Measurements from ENCODE around the gene FTCD.

FTCD gene

DNA sequence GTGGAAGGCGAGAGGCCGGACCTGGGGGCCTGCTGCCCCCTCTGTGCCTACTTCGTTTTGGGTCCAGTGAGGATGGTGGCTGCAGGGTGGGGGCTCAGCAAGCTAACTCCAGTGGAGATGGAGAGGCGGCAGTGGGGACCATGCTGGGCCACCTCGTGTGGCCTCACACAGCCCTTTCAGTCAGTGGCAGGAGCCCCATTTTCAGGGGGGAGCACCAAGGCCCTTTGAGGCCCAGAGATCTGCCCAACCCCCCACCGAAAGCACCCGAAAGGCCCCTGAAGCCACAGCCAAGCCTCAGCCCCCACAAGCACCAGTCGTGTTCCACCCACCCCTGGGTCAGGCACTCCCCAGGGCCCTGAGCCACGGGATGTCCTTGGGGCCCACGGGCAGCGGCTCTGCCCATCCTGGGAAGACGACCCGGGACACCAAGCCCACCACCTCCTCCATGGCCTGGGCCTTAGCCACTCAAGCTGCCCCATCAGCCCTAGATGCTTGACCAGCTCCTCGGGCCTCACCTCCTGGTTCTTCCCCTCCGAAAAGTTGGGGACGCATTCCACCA lies 345 bp downstream of the FTCD start:
- TF ChIP-seq FOXP2 (optimal IDR thresholded peaks at IDR 0.05; ENCODE audit: borderline replicate concordance, extremely low read depth, extremely low read length, insufficient read depth) (no peak), SIN3A (IDR thresholded peaks at IDR 0.05; ENCODE audit: borderline replicate concordance, insufficient read depth, low read length) (no peak), POLR2AphosphoS5 (IDR thresholded peaks at IDR 0.05; ENCODE audit: low read depth, low read length) (no peak), TAF1 (IDR thresholded peaks at IDR 0.05; ENCODE audit: borderline replicate concordance, insufficient read depth, low read length) (no peak)
- TF ChIP-seq, protein P1, sequence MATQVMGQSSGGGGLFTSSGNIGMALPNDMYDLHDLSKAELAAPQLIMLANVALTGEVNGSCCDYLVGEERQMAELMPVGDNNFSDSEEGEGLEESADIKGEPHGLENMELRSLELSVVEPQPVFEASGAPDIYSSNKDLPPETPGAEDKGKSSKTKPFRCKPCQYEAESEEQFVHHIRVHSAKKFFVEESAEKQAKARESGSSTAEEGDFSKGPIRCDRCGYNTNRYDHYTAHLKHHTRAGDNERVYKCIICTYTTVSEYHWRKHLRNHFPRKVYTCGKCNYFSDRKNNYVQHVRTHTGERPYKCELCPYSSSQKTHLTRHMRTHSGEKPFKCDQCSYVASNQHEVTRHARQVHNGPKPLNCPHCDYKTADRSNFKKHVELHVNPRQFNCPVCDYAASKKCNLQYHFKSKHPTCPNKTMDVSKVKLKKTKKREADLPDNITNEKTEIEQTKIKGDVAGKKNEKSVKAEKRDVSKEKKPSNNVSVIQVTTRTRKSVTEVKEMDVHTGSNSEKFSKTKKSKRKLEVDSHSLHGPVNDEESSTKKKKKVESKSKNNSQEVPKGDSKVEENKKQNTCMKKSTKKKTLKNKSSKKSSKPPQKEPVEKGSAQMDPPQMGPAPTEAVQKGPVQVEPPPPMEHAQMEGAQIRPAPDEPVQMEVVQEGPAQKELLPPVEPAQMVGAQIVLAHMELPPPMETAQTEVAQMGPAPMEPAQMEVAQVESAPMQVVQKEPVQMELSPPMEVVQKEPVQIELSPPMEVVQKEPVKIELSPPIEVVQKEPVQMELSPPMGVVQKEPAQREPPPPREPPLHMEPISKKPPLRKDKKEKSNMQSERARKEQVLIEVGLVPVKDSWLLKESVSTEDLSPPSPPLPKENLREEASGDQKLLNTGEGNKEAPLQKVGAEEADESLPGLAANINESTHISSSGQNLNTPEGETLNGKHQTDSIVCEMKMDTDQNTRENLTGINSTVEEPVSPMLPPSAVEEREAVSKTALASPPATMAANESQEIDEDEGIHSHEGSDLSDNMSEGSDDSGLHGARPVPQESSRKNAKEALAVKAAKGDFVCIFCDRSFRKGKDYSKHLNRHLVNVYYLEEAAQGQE (IDR thresholded peaks at IDR 0.05; ENCODE audit: insufficient read depth in 1 of 2, low read depth in 2 of 2, low read length in 2 of 2) = no peak

DNA sequence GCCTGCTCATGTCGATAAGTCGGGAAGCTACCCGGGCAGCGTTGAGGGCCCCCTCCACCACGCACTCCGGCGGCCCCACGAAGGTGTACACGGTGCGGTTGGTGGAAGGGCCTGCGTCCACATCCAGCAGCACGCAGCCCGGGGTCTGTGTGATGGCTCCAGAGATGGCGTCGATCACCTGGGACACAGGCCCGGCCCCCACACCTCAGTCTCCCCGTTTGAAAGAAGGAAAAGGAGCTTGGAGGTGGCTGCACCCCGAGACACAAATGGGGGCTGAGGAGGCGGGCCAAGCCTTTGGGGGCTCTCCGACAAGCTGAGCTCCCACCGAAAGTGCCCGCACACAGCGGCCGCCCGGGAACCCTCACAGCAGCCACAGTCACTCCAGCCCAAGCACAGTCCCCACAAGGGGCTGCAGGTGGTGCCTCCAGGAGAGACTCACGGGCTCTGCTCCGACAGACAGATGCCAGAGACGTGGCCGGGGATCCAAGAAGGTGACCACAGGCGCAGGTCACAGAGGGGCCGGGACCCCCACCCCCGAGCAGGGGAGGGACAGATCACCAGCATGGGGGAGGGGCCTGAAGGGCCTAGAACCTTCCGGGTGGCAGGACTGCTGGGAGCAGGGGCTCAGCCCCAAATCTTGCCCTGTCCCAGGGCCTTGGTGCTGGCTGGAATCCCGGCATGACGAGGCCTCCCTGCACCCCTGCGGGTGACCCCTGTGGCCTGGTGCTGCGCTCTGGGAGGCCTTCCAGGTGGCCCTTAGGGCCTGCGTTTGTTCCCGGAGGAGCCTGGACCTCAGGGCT lies 1.0 kb downstream of the FTCD start:
- no peak for TF ChIP-seq TAF1 (IDR thresholded peaks at IDR 0.05; ENCODE audit: borderline replicate concordance, insufficient read depth, low read length)

DNA sequence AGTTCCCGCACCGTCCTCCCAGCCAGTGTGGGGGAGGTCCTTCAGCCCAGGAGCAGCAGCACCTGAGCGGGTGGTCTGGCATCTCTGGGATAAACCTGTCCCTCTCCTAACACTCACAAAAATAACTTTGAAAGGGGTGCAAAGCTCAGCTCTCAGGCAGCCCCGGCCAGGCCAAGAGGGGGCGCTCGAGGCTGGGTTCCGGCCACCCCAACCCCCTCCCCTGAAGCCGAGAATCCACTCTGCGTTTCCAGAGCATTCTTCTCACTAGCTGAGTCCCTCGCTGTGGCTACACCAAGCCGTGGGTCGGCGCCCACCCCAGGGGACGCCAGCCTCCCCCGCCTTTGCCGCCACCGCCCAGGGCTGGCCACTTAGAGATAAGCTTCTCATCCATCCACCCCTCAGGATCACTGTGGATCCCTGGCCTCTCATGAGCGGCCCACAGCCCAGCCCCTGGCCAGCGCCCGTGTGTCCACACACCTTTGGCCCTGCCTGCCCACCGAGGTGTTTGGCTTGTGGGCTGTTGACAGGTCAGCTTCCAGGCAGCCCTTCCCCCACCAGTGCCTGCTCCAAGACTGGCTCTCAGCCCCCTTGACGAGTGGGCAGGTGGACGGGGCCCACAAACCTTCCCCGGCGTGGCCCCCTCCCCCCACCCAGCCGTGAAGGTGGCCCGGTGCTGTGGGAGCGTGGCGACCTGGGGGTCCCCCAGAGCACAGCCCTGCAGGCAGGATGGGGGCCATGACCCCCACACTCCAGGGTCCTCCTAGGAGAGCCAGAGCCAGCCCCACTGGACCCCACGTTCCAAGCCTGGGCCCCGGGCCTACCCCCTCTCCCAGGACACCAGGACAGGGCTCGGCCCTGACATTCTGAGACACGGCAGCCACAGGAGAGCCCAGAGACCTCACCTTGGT lies 1.9 kb downstream of the FTCD start:
- TF ChIP-seq FOXP2 (optimal IDR thresholded peaks at IDR 0.05; ENCODE audit: borderline replicate concordance, extremely low read depth, extremely low read length, insufficient read depth) = peak; percentile 17
- TF ChIP-seq, protein P1 (IDR thresholded peaks at IDR 0.05; ENCODE audit: insufficient read depth in 1 of 2, low read depth in 2 of 2, low read length in 2 of 2) = no peak

DNA sequence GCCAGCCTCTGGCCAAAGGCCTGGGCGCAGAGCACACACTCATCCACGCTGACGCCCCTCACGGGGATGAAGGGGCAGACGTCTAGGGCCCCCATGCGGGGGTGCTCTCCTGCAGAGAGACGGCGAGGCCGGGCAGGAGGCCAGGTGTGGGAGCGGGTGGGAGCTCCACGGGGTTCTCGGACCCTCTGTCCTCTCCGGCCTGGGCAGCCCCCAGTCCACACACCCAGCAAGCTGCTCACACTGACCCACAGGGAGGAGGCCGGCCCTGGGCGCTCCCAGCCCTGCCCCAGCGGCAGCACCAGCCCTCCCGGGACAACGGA lies 2.5 kb downstream of the FTCD start:
- TF ChIP-seq, protein P1 (IDR thresholded peaks at IDR 0.05; ENCODE audit: insufficient read depth in 1 of 2, low read depth in 2 of 2, low read length in 2 of 2) = no peak
- TF ChIP-seq FOXP2 (optimal IDR thresholded peaks at IDR 0.05; ENCODE audit: borderline replicate concordance, extremely low read depth, extremely low read length, insufficient read depth) = no peak
- no peak for TF ChIP-seq SIN3A (IDR thresholded peaks at IDR 0.05; ENCODE audit: borderline replicate concordance, insufficient read depth, low read length)
- TF ChIP-seq TAF1 (IDR thresholded peaks at IDR 0.05; ENCODE audit: borderline replicate concordance, insufficient read depth, low read length) = no peak
- no peak for TF ChIP-seq POLR2AphosphoS5 (IDR thresholded peaks at IDR 0.05; ENCODE audit: low read depth, low read length)

DNA sequence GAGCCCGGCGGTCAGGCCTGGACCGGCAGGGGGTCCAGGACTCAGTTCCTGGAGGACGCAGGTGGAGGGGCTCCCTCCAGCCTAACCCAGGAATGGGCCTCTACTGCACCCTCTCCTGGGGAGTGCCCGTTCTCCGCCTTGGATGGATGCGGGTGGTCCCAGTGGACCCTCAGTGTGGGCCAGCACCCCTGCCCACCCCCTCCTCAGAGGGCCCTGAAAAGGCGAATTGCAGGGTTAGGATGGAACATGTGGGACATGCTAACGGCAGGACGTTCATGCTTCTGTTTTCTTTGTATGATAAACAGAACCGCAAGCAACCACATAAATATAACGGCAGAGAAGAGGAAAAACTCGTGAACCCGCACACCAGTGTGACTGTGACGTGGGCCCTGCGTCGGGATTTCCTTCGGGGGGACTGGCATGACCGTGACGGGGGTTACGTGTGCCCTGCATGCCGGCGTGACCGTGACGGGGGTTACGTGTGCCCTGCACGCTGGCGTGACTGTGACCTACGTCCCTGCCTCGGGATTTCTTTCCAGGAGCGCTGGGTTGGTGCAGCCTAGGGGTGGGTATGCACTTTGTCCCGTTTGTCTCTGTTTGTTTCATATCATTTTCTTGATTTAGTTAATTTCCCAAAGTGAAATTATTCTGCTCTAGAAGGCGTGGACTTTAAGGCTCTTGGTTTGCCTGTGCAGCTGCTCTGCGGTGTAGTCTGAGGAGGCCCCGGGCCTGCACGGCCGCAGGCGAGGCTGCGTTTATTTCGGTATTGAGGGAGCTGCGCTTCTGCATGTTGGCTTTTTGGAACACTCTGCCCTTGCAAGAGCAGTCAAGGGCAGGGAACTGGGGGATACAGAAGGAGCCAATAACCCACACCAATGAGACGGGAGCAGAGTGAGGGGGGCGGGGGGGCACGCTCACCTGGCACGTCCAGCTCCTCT lies 3.1 kb downstream of the FTCD start:
- no peak for TF ChIP-seq SIN3A (IDR thresholded peaks at IDR 0.05; ENCODE audit: borderline replicate concordance, insufficient read depth, low read length)
- no peak for TF ChIP-seq TAF1 (IDR thresholded peaks at IDR 0.05; ENCODE audit: borderline replicate concordance, insufficient read depth, low read length)
- no peak for TF ChIP-seq POLR2AphosphoS5 (IDR thresholded peaks at IDR 0.05; ENCODE audit: low read depth, low read length)
- TF ChIP-seq, protein P1 (IDR thresholded peaks at IDR 0.05; ENCODE audit: insufficient read depth in 1 of 2, low read depth in 2 of 2, low read length in 2 of 2) = no peak
- no peak for TF ChIP-seq FOXP2 (optimal IDR thresholded peaks at IDR 0.05; ENCODE audit: borderline replicate concordance, extremely low read depth, extremely low read length, insufficient read depth)

Data from PFSK-1 (cell line).